Erythroblast (primary cell): Measurements from ENCODE around the gene METRN.

Source experiments
- DNase-seq, 2 experiments: peaks; one replicate each; lab custom pipeline; 2025; lab: John Stamatoyannopoulos, UW
- GATA1 ChIP-seq: IDR thresholded peaks from 2 replicates; pipeline ENCODE4 v1.6.1; 2011; ENCODE audit warnings: low read depth, mild to moderate bottlenecking, control low read depth, low read length, moderate library complexity
- POLR2A ChIP-seq: IDR thresholded peaks from 2 replicates; pipeline ENCODE4 v1.6.1; 2011; ENCODE audit warnings: mild to moderate bottlenecking, low read length

The METRN gene

GRCh38 chr16:692356-693108 lies 22.4 kb upstream of the METRN start:
- no peak for DNase-seq
- no peak for TF ChIP-seq GATA1
- no peak for TF ChIP-seq POLR2A

GRCh38 chr16:693364-693763 lies 21.6 kb upstream of the METRN start:
- no peak for DNase-seq
- TF ChIP-seq GATA1 (no peak), POLR2A (no peak)

- TF ChIP-seq POLR2A = no peak
- no peak for TF ChIP-seq GATA1
- DNase-seq = no peak
These were observed 21.2 kb upstream of the METRN start for GRCh38 chr16:693766-694165.

- no peak for TF ChIP-seq GATA1
- no peak for TF ChIP-seq POLR2A
- no peak for DNase-seq
These were observed 20.6 kb upstream of the METRN start for GRCh38 chr16:694187-694862.

GRCh38 chr16:694863-695354 lies 20.0 kb upstream of the METRN start:
- no peak for DNase-seq
- TF ChIP-seq GATA1 (no peak), POLR2A (no peak)

- TF ChIP-seq POLR2A (no peak), GATA1 (no peak)
- DNase-seq = peak in 1 of 2 experiments; percentile 30
These were observed 19.4 kb upstream of the METRN start for GRCh38 chr16:695355-696089.

- TF ChIP-seq GATA1 = no peak
- TF ChIP-seq POLR2A = no peak
- no peak for DNase-seq
These were observed 15.8 kb upstream of the METRN start for GRCh38 chr16:698911-699671.

GRCh38 chr16:700684-701584 lies 14.0 kb upstream of the METRN start:
- no peak for TF ChIP-seq POLR2A
- no peak for TF ChIP-seq GATA1
- DNase-seq = peak; percentile 33 to 49

GRCh38 chr16:702341-702740 lies 12.6 kb upstream of the METRN start:
- TF ChIP-seq GATA1 (no peak), POLR2A (no peak)
- DNase-seq = no peak

GRCh38 chr16:703406-703805 lies 11.5 kb upstream of the METRN start:
- no peak for DNase-seq
- TF ChIP-seq GATA1 = no peak
- no peak for TF ChIP-seq POLR2A

GRCh38 chr16:704047-704446 lies 10.9 kb upstream of the METRN start:
- DNase-seq = no peak
- TF ChIP-seq GATA1 (no peak), POLR2A (no peak)
